Left colon (tissue), 2 donors: ENCODE data around the gene PXK. TPM values are rescaled to one million over a fixed set of nuclear protein-coding genes. Genes with fewer than 3 reads are reported as not detected.
A peak's percentile ranks its signal among the peaks of the same experiment; 100 is the strongest.
"Not testable (repeated sequence)": the region's sequence is repeated elsewhere in the genome, so short reads cannot be mapped to it uniquely, and the experiment has no call there.

Experiments used
- ATAC-seq: fragments of 200-7000 bp; cut with Tn5 transposase; one replicate; pipeline ENCODE4 v1.9.1; 2020; ENCODE audit warnings: mild to moderate bottlenecking, moderate library complexity
- DNase-seq, 2 donors: peaks; one replicate each; pipeline ENCODE4 v3.0.0-alpha.2; 2020
- intact Hi-C, 2 donors: fragments of 100-400 bp; cut with DNase I in 1 of 2; cut with micrococcal nuclease in 1 of 2; formaldehyde crosslinking; loops; one replicate each; pipeline versions ENCODE4 v1.11.2 to v1.14.0; 2022; cut with DNase I, micrococcal nuclease
- long read RNA-seq: library from polyadenylated mRNA; unstranded; transcript quantifications from one replicate; pipeline ENCODE4 v2.0.0, GENCODE V29; 2021
- total RNA-seq, 2 donors: library from RNA; stranded (reverse); fragmentation: NEBNext Ultra II Directional; extraction: Animal tissue kit (Norgen Biotek cat#: 25700); gene quantifications; one replicate each; pipeline ENCODE4 v1.2.1, GENCODE V29; 2021
- donor health status: DM: no; HTN: no; CAD: no.
- donor health status: DM: yes; HTN: yes; CAD: no.

PXK gene
- 10 to 100 TPM; 10.2 to 12.6 TPM for total RNA-seq
- long read RNA-seq, partial matches to known transcripts: 6 of 14 reads
- long read RNA-seq, other reads (novel, unspliced or antisense): 3 of 14 reads

DNA sequence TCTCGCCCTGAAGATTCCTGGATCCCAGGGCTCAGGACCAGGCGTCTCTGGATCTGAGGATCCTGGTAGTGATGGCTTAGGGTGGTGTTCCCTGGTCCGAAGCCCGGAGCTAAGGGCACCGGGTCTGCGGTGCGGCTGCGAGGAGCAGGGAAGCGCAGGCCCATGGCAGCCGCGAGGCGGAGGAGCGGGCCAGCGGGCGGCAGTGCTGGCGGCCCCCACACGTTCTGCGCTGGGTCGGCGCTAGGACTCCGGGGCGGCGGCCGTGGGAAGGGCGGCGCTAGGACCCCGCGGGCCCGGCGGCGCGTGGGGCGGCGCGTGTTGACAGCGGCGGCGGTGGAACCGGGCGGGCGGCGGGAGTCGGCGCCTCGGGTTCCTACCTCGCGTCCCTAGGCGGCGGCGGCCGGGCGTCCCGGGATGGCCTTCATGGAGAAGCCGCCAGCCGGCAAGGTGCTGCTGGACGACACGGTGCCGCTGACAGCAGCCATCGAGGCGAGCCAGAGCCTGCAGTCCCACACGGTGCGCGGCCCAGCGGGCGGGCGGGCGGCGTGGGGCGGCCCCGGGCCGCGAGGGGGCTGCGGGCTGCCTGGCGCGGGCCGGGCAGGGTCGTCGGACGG lies at the start of gene PXK:
Gene PXK (plus strand): TSS at position 318 of the 614 bp plus-strand sequence. CDS start 97 bp downstream, at position 415.
- DNase-seq (peak; percentile 69 to 88), ATAC-seq (peak; percentile 95)
- intact Hi-C loops: loop anchor here in 1 of 2 donors (5.0 kb wide), 1 partner anchor 160 kb away; the partner anchor contains the start of gene KCTD6

DNA sequence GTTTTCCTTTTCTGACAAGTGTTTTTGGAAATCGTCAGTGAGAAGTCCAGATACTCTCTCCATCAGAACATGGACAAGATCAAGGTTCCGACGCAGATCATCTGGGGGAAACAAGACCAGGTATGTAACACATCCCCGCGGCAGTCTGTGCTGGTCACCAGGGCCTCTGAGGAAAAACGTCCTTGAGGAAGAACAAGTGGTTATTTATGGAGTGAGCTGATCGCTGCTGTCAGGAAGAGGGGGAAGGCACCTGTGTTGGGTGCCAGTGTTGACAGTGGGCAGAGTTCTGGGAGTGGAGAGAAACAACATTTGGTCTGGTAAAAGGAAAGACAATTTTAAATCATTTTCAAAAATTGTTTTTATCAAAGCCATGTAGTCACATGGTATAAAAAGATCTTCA lies 47.4 kb upstream of the PXK start:
- ATAC-seq: no peak
- DNase-seq: no peak
- intact Hi-C loops: no loop called here

DNA sequence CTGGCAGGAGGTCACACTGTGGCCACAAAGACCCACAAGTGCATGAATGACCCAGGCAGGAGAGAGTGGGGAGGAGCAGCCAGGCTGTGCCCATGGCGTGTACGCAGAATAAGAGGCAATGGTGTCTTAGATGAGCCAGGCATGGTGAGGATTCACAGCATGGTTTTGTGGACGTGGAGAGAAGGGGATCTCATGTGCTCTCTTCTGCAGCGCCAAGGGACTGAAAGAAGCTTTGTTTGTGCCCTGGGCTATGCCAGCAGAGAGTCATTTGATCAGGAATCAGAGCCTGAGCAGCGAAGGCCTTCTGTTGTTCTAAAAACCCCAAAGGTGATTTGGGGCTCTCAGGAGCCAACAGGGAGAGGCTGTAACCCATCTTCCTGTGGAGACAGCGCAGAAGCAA lies 45.3 kb upstream of the PXK start:
- ATAC-seq: no peak
- DNase-seq: no peak

DNA sequence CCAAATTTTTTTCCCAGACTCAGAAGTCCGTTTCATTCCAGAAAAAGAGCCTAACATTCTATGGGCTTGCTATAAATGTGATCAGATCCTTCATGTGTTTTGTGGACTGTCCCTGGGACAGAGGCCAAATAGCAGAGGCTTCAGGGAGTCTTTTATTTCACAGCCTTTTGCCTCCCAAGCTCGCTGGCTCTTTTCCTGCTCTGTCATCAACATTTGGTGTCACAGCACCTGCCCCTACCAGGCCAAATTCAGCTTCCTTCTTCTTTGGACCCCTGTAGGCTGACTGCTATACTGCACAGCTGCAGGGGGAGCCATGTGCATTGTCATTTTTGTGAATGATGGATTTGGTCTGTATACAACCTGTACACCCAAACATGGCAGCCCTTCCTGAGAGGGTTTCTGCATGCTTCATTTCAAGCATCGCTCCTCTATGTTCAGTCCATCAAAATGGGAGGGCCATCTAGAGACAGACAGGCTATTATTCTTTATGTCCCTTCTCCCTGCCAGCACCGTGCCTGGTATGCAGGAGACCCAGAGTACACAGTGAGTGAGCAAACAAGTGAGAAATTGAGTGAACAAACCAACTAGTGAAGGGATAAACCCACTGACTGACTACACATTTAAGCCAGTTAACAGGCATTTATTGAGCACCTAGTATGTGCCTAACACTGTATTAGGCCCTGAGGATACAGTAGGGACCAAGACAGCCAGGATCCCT lies 44.5 kb upstream of the PXK start:
- ATAC-seq: no peak
- no peak for DNase-seq
- intact Hi-C loops: no loop called here

More for the DNA sequence above, 45.3 kb upstream of the PXK start:
- intact Hi-C loops: no loop called here

DNA sequence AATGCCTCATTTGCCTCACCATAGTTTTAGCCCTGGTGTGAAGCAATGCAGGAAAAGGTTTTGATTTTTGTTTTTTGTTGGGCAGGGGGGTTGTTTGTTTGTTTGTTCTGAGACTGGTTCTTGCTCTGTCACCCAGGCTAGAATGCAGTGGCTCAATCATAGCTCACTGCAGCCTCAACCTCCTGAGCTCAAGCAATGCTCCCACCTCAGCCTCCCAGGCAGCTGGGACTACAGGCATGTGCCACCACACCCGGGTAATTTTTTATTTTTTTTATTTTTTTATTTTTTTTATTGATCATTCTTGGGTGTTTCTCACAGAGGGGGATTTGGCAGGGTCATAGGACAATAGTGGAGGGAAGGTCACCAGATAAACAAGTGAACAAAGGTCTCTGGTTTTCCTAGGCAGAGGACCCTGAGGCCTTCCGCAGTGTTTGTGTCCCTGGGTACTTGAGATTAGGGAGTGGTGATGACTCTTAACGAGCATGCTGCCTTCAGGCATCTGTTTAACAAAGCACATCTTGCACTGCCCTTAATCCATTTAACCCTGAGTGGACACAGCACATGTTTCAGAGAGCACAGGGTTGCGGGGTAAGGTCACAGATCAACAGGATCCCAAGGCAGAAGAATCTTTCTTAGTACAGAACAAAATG lies 43.6 kb upstream of the PXK start:
- DNase-seq, ATAC-seq, intact Hi-C loops: not testable (repeated sequence)

DNA sequence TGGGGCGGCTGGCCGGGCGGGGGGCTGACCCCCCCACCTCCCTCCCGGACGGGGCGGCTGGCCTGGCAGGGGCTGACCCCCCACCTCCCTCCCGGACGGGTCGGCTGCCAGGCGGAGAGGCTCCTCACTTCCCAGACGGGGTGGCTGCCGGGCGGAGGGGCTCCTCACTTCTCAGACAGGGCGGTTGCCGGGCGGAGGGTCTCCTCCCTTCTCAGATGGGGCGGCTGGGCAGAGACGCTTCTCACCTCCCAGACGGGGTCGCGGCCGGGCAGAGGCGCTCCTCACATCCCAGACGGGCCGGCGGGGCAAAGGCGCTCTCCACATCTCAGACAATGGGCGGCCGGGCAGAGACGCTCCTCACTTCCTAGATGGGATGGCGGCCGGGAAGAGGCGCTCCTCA lies 42.2 kb upstream of the PXK start:
- not testable (repeated sequence) for DNase-seq, ATAC-seq
- intact Hi-C loops: loop anchor here in 1 of 2 donors (10.0 kb wide), 1 partner anchor 106 kb away; no protein-coding TSS in a partner anchor

DNA sequence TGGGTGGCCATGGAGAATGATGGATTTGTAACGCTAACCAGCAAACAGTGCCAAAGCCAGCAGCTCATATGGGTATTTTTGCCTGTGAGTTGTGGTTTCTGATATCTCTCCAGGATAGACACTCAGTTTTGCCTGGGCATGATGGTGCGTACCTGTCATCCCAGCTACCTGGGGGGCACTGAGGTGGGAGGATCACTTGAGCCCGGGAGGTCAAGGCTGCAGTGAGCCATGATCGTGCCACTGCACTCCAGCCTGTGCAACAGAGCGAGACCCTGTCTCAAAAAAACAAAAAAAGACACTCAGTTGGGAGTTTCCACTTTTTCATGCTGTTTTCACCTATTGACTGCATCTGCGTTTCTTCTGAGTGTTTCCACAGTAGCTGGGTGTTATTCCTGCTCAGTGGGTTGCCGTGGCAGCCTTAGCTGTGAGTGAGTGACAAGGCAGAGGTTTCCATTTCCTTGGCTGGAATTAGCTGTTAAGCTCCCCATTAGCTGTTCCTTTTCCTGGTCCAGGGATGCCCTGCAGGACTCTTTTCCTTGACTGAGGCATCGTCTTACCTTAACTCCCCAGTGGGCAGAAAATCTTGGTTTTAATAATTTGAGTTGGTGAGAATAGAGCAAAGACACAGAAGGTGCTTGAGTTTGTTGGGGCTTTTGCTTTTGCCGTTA lies 40.9 kb upstream of the PXK start:
- no peak for ATAC-seq
- no peak for DNase-seq
- intact Hi-C loops: loop anchor here in 1 of 2 donors (10.0 kb wide), 1 partner anchor 107 kb away; no protein-coding TSS in a partner anchor

DNA sequence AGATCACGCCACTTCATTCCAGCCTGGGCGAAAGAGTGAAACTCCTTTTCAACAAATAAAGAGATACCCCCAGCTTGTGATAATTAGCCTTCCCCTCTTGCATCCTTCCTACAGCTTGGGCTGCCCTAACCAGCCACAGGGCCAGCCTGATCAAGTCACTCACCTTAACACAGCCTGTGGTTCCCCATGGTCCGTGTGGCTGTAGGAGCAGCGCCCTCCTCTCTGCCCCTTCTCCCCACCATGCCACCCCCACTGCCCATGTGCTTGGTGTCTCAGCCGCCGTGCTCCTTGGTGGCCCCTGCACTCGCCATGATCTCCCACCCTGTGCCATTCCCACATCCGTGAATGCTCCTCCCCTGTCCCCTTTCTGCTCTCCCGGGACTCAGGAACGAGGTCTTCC lies 39.8 kb upstream of the PXK start:
- ATAC-seq (no peak), DNase-seq (no peak)
- intact Hi-C loops: loop anchor here in 1 of 2 donors (10.0 kb wide), 1 partner anchor 108 kb away; no protein-coding TSS in a partner anchor

DNA sequence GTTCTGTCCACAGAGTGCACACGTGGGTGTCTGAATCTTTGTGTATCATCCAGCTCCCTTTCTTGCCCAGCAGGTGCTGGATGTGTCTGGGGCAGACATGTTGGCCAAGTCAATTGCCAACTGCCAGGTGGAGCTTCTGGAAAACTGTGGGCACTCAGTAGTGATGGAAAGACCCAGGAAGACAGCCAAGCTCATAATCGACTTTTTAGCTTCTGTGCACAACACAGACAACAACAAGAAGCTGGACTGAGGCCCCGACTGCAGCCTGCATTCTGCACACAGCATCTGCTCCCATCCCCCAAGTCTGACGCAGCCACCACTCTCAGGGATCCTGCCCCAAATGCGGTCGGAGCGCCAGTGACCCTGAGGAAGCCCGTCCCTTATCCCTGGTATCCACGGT lies 39.2 kb upstream of the PXK start:
- DNase-seq: no peak
- no peak for ATAC-seq
- intact Hi-C loops: loop anchor here in 1 of 2 donors (10.0 kb wide), 1 partner anchor 109 kb away; no protein-coding TSS in a partner anchor

DNA sequence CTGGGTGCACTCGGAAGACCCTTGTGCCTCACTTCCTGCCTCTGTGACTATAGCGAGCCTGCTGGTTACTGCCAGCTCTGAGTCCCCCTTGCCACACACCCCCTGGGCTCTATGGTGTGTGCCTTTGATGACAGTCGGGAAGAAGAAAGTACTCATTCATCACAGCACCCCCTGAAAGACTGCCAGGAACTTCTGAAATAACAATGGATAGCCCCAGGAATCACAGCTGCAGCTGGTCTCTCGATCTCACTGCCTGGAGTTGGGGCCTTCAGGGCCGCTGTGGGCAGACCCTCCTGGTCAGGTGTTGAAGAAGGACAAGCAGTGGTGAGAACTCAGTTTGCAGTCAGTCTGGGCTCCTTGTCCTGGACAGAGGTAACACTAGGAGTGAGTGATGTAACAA lies 36.4 kb upstream of the PXK start:
- ATAC-seq (no peak), DNase-seq (no peak)
- intact Hi-C loops: loop anchor here in 1 of 2 donors (10.0 kb wide), 1 partner anchor 111 kb away; no protein-coding TSS in a partner anchor

DNA sequence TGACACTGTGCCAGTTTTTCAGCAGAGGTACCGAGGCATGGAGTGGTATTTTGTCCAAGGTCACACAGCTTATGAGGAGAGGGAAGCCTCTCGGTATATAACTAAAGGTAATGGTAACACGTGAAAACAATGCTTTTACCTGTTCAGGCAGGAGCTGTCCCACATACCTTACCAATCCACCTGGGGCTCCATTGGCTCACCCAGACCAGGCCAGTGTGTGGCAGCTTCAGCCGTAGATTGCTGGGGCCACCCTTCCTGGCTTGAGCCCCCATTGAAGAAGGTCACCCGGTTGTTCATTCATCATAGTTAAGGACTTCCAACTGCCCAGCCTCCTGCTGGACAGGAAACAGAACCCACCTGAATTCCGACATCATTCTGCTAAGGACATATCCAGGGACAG lies 35.8 kb upstream of the PXK start:
- DNase-seq (no peak), ATAC-seq (no peak)
- intact Hi-C loops: loop anchor here in 1 of 2 donors (10.0 kb wide), 1 partner anchor 112 kb away; no protein-coding TSS in a partner anchor

DNA sequence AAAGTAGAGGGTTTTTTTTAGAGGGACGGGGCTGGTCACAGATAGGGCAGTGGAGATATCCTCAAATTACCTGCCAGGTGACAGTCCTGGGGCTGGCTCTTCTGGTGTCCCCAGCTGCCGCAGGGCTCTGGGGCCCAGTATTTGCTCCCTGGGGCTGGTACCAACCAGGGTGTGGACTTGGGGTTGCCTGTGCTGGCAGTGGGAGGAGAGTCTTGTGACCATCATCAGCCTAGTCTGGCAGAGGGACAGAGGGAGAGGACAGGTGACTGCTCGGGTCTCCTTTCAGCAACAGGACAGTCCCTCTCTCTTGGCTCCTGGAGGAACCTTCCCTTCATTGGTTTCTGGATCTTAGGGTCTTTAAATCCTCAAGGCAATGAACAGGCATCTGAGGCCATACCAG lies 34.5 kb upstream of the PXK start:
- peak; percentile 34 for ATAC-seq
- intact Hi-C loops: loop anchor here in 1 of 2 donors (10.0 kb wide), 1 partner anchor 113 kb away; no protein-coding TSS in a partner anchor

DNA sequence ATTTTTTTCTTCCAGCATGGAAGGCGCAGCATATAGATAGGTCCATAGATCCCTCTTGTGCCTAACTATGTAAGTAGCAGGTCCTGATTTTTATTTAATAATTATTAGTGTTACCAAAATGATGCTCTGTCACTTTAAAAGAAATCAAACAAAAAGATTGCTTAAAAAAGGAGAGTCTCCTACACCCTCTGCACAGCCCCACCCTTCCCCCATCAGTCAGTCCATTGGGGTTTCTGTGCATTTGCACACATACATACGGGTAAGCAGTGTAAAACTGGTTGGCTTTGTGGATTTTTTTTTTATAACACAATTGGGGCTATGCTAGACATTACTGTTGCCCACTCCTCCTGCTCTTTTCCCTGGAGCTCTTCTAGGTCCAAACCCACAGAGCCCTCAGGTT lies 33.6 kb upstream of the PXK start:
- intact Hi-C loops: loop anchor here in 1 of 2 donors (10.0 kb wide), 1 partner anchor 114 kb away; no protein-coding TSS in a partner anchor
- ATAC-seq (no peak), DNase-seq (no peak)

More for the DNA sequence above, 34.5 kb upstream of the PXK start:
- no peak for DNase-seq

DNA sequence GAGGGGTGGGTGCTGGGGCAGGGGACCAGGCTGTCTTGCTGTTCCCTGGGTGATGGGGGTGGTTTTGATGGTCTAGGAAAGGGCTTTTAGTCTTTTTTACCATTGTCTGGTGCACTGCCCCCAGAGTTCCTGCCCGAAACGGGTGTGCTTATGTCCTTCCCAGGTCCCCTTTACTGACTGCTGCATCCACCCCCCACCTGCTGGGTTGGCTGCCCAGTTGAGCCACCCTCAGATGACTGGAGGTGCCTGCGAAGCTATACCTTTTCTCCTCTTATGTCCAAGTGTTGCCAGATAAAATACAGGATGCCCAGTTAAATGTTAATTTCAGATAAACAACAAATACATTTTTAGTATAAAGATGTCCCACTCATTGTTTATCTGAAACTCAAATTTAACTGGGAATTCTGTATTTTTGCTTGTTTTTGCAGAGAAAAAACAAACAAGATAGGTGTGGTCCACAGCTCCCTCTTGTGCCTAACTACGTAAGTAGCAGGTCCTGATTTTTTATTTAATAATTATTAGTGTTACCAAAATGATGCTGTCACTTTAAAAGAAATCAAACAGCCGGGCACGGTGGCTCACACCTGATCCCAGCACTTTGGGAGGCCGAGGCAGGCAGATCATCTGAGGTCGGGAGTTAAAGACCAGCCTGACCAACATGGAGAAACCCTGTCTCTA lies 32.7 kb upstream of the PXK start:
- no peak for ATAC-seq
- intact Hi-C loops: loop anchor here (5.0 to 10.0 kb wide), 2 partner anchors 113 to 115 kb away; no protein-coding TSS in a partner anchor
- no peak for DNase-seq

DNA sequence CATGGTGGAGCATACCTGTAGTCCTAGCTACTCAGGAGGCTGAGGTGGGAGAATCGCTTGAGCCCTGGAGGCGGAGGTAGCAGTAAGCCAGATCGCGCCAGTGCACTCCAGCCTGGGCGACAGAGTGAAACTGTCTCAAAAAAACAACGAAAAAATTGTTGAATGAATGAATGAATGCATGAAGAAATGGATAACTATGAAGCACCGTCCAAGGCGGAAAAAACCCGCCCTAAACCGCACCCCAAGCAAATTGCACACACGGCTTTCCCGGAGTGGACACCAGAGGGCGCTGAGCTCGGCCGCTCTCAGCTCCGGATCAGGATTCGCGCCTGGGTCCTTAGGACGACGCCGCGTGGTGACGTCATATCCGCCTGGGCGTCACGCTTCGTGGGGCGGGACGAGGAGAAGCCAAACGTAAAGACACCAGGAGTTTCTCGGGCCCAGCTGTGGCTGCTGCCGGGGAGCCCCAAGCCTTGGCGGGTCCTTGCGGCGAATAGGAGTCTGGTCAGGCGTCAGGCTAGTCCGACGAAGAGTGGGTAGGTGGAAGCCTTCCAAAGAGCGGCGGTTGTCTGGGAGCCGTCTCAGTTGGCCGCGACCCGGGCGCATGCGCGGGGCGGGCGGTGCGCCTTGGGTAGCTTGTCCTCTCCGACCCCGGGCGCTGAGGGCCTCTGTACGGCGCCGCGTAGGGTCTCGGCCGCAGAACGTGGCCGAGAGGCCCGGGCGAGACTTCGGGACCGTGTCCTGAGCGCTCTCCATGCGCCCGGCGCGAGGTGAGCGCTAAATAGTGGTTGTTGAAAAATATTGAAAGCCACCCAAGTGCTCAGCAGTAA lies 26.6 kb upstream of the PXK start, which contains the start of the genes HTD2 and RPP14:
Gene HTD2 (plus strand): TSS at position 639 of the 830 bp plus-strand sequence. CDS start 11,094 bp downstream, outside the sequence.
Gene RPP14 (plus strand): TSS at position 364 of the 830 bp plus-strand sequence. CDS start 4,085 bp downstream, outside the sequence.
- intact Hi-C loops: no loop called here
- ATAC-seq (peak; percentile 88), DNase-seq (peak; percentile 98 to 99)

DNA sequence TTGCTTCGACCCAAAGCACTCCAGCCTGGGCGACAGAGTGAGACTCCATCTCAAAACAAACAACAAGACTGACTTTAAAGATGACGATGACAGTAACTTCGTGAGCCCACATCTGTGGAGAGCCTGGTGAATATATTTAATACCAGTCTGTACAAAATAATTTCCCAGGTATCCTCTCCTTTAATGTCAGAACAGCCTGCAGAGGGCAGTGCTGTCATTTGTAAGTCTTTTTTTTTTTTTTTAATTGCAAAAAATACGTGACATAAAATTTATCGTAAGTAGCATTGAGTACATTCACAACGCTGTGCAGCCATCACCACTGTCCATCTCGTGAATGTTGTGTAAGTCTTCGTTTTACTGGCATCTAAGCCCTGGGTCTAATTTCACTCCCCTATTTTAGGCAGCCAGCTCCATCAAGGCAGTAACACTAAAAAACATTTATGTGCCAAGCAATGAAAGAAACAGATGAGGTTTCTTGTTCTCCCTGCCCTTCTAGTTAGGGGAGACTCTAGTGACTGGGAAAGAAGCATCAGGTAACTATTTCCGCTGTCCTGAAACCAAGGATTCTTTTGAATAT lies 25.0 kb upstream of the PXK start:
- intact Hi-C loops: no loop called here
- ATAC-seq: no peak
- peak; percentile 42 to 72 for DNase-seq
